HG03521 (cell line): Measurements from ENCODE around the gene PSPC1.
"Not testable (repeated sequence)": the region's sequence is repeated elsewhere in the genome, so short reads cannot be mapped to it uniquely, and the experiment has no call there.

Experiments used
- ATAC-seq: cut with Tn5 transposase; IDR thresholded peaks from one replicate; pipeline ENCODE4 v1.9.1; 2021; ENCODE audit warnings: mild to moderate bottlenecking, moderate library complexity; ENCODE audit not compliant: unreplicated experiment

Gene PSPC1

DNA sequence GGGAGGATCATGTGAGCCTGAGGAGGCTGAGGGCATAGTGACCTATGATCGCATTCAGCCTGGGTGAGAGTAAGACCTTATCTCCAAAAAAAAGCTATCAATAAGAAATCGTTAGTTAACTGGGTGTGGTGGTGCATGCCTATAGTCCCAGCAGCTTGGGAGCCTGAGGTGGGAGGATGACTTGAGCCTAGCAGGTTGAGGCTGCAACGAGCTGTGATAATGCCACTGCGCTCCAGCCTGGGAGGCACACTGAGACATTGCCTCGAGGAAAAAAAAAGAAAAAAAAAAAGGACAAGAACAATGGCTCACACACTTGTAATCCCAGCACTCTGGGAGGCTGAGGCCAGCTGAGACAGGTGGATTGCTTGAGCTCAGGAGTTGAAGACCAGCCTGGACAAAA, 16.2 kb downstream of the PSPC1 start:
- no peak for ATAC-seq

DNA sequence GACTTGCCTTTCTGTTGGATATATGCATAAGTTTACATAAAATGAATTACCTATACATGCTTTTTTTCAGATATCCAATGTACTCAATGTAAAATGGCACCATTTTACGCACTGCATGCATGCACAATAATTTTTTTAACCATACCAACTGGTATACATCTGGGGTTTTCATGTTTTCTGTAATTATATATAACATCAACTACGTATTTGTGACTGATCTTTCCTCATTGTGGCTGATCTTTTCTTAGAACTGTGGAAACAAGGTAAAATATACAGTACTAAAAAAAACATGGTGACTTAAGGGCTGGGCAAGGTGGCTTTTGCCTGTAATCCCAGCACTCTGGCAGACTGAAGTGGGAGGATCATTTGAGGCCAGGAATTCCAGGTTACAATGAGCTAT, 18.5 kb downstream of the PSPC1 start:
- no peak for ATAC-seq

GRCh38 chr13:19763618-19764017, 19.1 kb downstream of the PSPC1 start:
- no peak for ATAC-seq

DNA sequence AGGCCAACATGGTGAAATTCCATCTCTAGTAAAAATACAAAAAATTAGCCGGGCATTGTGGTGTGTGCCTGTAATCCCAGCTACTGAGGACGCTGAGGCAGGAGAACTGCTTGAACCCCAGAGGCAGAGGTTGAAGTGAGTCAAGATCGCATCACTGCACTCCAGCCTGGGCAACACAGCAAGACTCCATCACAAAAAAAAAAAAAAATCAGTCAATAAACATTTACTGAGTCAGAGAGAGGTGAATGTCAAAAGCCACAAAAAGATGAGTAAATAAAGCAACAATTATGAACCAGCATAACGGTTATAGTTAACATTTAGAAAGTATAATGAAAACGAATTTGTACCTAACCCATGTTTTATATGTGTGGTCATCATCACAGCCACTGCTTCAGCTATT, 23.1 kb downstream of the PSPC1 start:
- no peak for ATAC-seq

- no peak for ATAC-seq
Measured at GRCh38 chr13:19742643-19743042, 40.1 kb downstream of the PSPC1 start.

GRCh38 chr13:19737844-19738557, 44.7 kb downstream of the PSPC1 start:
- ATAC-seq, result no peak

- ATAC-seq, result no peak
Measured at GRCh38 chr13:19726611-19727010, 56.1 kb downstream of the PSPC1 start.

- ATAC-seq, result no peak
Measured at GRCh38 chr13:19725320-19725719, 57.4 kb downstream of the PSPC1 start.

GRCh38 chr13:19720039-19720438, 62.7 kb downstream of the PSPC1 start:
- ATAC-seq, result no peak

DNA sequence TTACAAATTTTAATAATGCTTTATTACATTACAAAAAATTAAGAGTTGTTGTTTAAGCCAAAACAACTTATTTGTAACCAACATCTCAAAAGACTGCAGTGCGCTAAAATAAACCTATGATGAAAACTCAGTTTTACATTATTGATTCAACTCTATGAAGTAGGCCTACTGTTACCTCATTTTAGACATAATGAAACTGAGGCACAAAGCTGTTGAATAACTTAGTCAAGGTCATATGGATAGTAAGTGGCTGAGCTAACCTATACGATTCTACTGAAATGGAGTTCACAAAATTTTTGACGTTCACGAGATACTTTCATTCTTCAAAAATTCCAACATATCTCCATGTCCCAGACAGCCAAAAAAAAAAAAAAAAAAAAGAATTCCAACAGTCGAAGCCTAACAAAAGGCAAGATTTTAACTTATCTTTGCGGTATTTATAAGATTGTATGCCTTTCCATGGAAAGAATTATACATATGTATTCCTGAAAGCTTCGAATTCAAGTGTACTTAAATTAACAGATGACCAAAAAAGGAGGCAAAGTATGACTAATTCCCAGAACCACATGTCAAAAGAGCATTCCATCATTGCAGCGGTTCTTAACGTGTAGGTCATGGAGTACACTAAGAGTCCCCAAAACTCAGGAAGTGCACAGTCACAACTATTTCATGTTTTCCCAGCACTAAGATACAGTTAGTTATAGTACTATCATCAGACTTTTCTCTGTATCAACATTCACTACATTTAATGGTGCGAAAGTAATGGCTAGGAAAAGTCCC, 69.4 kb downstream of the PSPC1 start:
- ATAC-seq, result no peak

DNA sequence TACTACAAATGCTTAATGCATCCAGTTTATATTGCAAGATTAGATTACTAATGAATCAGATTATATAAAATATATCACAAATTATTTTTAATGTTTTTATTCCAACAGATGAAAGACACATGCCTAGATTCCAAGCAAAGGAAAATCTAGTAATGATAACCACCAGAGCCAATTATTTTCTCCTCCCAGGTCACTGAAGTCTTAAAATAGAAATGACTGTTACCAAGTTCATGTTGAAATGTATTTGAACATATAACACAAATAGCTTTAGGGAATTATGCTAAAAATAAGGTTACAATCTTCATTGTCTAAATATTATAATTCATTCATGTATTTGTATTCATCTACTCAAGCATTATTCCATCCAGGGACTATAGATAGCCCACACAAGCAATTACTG, 73.0 kb downstream of the PSPC1 start:
- not testable (repeated sequence) for ATAC-seq

GRCh38 chr13:19709039-19709438, 73.7 kb downstream of the PSPC1 start:
- ATAC-seq, result not testable (repeated sequence)

GRCh38 chr13:19704256-19704655, 78.5 kb downstream of the PSPC1 start:
- ATAC-seq, result not testable (repeated sequence)

DNA sequence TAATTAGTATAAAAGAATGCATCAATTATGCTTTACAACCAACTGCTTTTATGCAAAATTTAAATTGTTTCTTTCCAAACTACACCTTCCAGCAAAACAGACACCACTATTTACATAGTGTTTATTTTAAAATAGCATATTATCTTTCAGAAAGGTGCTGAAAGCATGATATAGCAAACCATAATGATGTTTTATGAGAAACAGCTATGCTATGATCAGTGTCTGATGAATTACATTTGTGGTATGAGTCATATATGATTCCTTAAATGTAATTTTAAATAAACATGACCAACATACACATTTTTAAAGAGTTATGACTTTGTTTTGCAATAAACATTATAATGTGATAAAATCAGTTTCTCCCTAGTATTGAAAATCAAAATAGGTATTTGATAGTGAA, 81.1 kb downstream of the PSPC1 start:
- not testable (repeated sequence) for ATAC-seq

DNA sequence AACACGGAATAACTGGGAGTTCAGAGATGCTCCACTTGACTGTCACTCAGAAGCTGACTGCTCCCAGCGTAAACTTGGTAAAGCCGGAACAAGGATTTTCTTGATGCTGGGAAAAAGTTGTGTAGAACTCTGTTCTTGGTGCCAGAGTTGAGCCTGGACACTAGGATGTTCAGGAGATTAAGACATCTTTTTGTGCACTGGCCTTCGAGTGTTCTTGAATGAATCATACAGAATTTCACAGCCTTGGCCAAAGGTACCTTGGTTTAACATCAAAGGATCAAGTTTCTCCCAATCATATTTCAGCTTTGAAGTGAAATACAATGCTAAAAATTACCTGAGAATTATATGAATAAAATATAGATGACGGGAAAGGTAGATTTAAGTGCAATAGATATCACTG, 81.8 kb downstream of the PSPC1 start:
- ATAC-seq, result not testable (repeated sequence)

DNA sequence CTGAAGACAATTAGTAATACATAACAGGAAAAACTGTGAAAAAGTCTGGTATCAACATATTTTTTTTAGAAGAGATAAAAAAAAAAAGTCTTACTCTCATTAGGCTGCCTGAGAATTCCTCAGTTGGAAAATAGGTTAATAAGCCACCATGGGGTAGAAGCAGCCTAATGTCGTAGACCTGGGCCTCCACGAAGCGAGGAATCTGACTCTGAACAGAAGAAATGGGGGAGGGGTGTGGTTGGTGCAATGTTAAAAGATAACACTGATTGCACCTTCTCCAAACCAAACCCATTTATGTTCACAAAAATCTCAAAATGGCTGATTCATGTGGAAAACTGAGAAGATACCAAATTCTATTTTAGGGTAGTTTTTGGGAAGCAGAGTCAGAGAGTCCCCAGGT, 86.9 kb downstream of the PSPC1 start:
- ATAC-seq, result no peak

- no peak for ATAC-seq
Measured at GRCh38 chr13:19695428-19695827, 87.3 kb downstream of the PSPC1 start.

- ATAC-seq, result not testable (repeated sequence)
Measured at GRCh38 chr13:19691447-19691846, 91.3 kb downstream of the PSPC1 start.

GRCh38 chr13:19685437-19685836, 97.3 kb downstream of the PSPC1 start:
- no peak for ATAC-seq

GRCh38 chr13:19685034-19685433, 97.7 kb downstream of the PSPC1 start:
- ATAC-seq, result no peak

DNA sequence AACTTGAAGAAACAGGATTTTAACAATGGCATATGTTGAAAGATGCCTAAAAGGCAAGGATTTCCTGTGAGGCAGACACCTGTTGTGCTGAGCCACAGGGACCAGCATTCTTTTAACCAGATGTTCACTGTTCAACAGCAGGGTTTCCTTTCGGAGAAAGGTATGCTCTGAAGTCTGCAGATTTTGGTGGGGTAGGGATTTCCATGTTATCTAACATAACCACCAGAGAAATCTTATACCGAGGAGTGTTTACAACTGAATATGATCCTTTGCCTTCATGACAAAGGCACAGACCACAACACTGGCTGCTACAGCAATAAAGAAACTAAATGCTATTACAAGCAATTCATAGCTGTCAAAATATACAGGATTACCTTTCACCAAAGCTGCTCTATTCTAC, 101.2 kb downstream of the PSPC1 start:
- ATAC-seq, result no peak

DNA sequence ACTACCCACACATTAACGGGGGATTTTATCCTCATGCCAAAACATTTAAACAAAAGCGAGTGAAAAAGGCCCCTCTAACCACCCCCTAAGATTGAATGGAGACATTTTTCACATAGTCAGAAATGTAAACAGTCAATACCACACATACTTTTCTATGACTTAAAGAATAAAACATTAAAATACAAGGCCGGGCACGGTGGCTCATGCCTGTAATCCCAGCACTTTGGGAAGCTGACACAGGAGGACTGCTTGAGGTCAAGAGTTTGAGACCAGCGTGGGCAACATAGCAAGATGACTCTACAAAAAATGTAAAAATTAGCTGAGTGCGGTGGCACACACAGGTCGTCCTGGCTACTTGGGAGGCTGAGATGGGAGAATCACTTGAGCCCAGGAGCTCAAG, 102.0 kb downstream of the PSPC1 start:
- no peak for ATAC-seq
